Lower leg skin (tissue), 3 donors: Measurements from ENCODE around the gene TOR4A.

Experiments used
- CTCF ChIP-seq, 3 donors: fragments of 450-650 bp; IDR thresholded peaks; one replicate each; pipeline ENCODE4 v1.5.1; 2016; ENCODE audit warnings: antibody characterized with exemption in 3 of 3, mild to moderate bottlenecking in 3 of 3, moderate library complexity in 2 of 3
- POLR2A ChIP-seq, 2 donors: fragments of 450-650 bp; IDR thresholded peaks; one replicate each; pipeline ENCODE4 v1.6.1; 2016 to 2017; ENCODE audit warnings: antibody characterized with exemption in 2 of 2, mild to moderate bottlenecking in 1 of 2, moderate library complexity in 1 of 2

- TF ChIP-seq CTCF (IDR thresholded peaks at IDR 0.05) = no peak
- TF ChIP-seq POLR2A (IDR thresholded peaks at IDR 0.05) = no peak
Observed at GRCh38 chr9:137297966-137298365, 20.4 kb downstream of the TOR4A start.
